ENCODE results near the gene DAGLB.
"Not testable (repeated sequence)": the region's sequence is repeated elsewhere in the genome, so short reads cannot be mapped to it uniquely, and the experiment has no call there.

Gene DAGLB

GRCh38 chr7:6395898-6396595 is 51.7 kb downstream of the DAGLB start:
- no peak for DNase-seq

- DNase-seq: no peak
Observed at GRCh38 chr7:6394114-6394513, 53.6 kb downstream of the DAGLB start.

- DNase-seq: no peak
Observed at GRCh38 chr7:6393667-6394056, 54.1 kb downstream of the DAGLB start.

- no peak for DNase-seq
Observed at GRCh38 chr7:6392712-6393666, 54.8 kb downstream of the DAGLB start.

- DNase-seq: no peak
Observed at GRCh38 chr7:6389728-6390127, 58.0 kb downstream of the DAGLB start.

- no peak for DNase-seq
Observed at GRCh38 chr7:6387734-6388294, 59.9 kb downstream of the DAGLB start.

GRCh38 chr7:6386779-6387178 is 61.0 kb downstream of the DAGLB start:
- no peak for DNase-seq

GRCh38 chr7:6385909-6386560 is 61.7 kb downstream of the DAGLB start:
- DNase-seq: no peak

GRCh38 chr7:6385110-6385781 is 62.5 kb downstream of the DAGLB start:
- DNase-seq: no peak

GRCh38 chr7:6384327-6384726 is 63.4 kb downstream of the DAGLB start:
- no peak for DNase-seq

- DNase-seq: no peak
Observed at GRCh38 chr7:6382817-6383216, 64.9 kb downstream of the DAGLB start.

GRCh38 chr7:6381846-6382245 is 65.9 kb downstream of the DAGLB start:
- not testable (repeated sequence) for DNase-seq

GRCh38 chr7:6380310-6381095 is 67.3 kb downstream of the DAGLB start:
- no peak for DNase-seq

- DNase-seq: no peak
Observed at GRCh38 chr7:6379886-6380285, 67.9 kb downstream of the DAGLB start.

- DNase-seq: not testable (repeated sequence)
Observed at GRCh38 chr7:6378556-6378955, 69.2 kb downstream of the DAGLB start.

GRCh38 chr7:6376820-6377219 is 70.9 kb downstream of the DAGLB start:
- no peak for DNase-seq

GRCh38 chr7:6375348-6376101 is 72.2 kb downstream of the DAGLB start:
- peak; percentile 7 for DNase-seq

GRCh38 chr7:6367701-6368211 is 80.0 kb downstream of the DAGLB start:
- no peak for DNase-seq

GRCh38 chr7:6365451-6365850 is 82.3 kb downstream of the DAGLB start:
- no peak for DNase-seq

GRCh38 chr7:6360841-6361240 is 86.9 kb downstream of the DAGLB start:
- DNase-seq: no peak

- no peak for DNase-seq
Observed at GRCh38 chr7:6359734-6360133, 88.0 kb downstream of the DAGLB start.
